ENCODE results near the gene INHBB. TPM values are rescaled to one million over a fixed set of nuclear protein-coding genes. Genes with fewer than 3 reads are reported as not detected.
"Not testable (repeated sequence)": the region's sequence is repeated elsewhere in the genome, so short reads cannot be mapped to it uniquely, and the experiment has no call there.

The INHBB gene
- total RNA-seq, 1 donor from 2014 or later = 1.0 TPM

DNA sequence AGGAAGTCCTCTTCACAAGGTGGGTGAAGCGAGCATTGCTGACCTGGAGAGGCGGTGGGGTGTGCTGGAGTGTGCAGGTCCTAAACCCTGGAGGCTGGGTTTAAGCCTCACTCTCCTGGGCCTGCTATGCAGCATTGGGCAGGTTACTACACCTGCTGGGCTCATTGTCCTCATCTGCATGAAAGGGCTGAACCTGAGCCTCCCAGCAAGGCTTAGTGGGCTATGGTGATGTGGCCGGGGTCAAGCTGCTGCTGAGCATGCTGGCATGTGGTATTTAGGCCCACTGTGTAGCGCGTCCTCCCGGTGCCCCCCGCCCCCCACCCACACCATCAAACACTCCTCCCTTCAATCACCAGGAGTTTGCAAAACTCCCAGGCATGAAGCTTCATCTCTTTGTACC lies 37.3 kb downstream of the INHBB start:
- no peak overlapping the region for H3K4me3 ChIP-seq (ENCODE audit: low read length in 3 of 3)
- no peaks in the 10 kb centered on the region for H3K36me3 ChIP-seq (ENCODE audit: control insufficient read depth in 3 of 3, insufficient read depth in 3 of 3, low read length in 3 of 3)
- H3K4me1 ChIP-seq (ENCODE audit: control insufficient read depth in 3 of 3, insufficient read depth in 3 of 3, low read length in 3 of 3) = peaks cover 0 to 4% (median 0%) of the 10 kb centered on the region in 3 donors
- peaks cover 0 to 16% (median 6%) of the 10 kb centered on the region in 3 donors for H3K27me3 ChIP-seq (ENCODE audit: control insufficient read depth in 3 of 3, insufficient read depth in 3 of 3, low read length in 3 of 3)
- H3K27ac ChIP-seq (ENCODE audit: low read depth, low read length) = no peak overlapping the region
- H3K9me3 ChIP-seq (ENCODE audit: control insufficient read depth in 3 of 3, low read length in 3 of 3) = no peaks in the 10 kb centered on the region
- H3K9ac ChIP-seq (ENCODE audit: low read depth in 1 of 3, low read length in 3 of 3) = no peak overlapping the region

DNA sequence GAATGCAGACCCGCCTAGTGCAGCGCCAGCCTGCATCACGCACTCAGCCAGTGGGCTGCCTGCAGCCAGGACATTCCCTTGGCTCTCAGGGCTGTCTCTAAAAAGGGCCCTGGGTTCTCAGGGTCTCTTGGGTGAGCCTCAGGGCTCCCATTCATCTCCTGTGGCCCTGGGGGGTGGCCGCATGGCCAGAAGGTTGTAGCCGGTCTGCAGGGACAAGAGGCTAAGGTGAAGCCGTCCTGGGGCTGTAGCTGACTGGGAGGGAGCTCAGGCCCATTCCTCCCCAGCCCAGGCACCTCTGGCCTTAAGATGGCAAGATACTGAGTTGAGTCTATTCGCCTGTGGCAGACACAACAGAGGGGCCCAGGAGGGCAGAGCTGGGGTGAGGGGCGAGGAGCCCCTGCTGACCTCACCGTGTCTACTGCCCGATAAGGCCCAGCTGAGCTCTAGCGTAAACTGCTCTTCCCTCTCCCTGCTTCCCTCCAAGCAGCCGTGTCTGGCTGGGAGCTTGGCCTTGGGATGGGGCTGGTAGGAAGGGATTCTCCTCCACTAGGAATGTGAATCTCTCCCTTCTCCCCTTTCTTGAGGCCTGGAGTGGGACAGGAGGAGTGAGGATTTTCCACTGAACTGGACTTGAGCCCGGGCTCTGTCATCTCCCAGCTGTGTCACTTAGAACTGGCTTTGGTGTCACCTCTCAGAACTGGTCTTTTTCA lies 37.9 kb downstream of the INHBB start:
- H3K4me1 ChIP-seq (ENCODE audit: control insufficient read depth in 3 of 3, insufficient read depth in 3 of 3, low read length in 3 of 3) = peaks cover 0 to 4% (median 0%) of the 10 kb centered on the region in 3 donors
- H3K4me3 ChIP-seq (ENCODE audit: low read length in 3 of 3) = no peak overlapping the region
- no peak overlapping the region for H3K9ac ChIP-seq (ENCODE audit: low read depth in 1 of 3, low read length in 3 of 3)
- no peak overlapping the region for H3K27ac ChIP-seq (ENCODE audit: low read depth, low read length)
- H3K36me3 ChIP-seq (ENCODE audit: control insufficient read depth in 3 of 3, insufficient read depth in 3 of 3, low read length in 3 of 3) = no peaks in the 10 kb centered on the region
- peaks cover 0 to 13% (median 5%) of the 10 kb centered on the region in 3 donors for H3K27me3 ChIP-seq (ENCODE audit: control insufficient read depth in 3 of 3, insufficient read depth in 3 of 3, low read length in 3 of 3)
- no peaks in the 10 kb centered on the region for H3K9me3 ChIP-seq (ENCODE audit: control insufficient read depth in 3 of 3, low read length in 3 of 3)

DNA sequence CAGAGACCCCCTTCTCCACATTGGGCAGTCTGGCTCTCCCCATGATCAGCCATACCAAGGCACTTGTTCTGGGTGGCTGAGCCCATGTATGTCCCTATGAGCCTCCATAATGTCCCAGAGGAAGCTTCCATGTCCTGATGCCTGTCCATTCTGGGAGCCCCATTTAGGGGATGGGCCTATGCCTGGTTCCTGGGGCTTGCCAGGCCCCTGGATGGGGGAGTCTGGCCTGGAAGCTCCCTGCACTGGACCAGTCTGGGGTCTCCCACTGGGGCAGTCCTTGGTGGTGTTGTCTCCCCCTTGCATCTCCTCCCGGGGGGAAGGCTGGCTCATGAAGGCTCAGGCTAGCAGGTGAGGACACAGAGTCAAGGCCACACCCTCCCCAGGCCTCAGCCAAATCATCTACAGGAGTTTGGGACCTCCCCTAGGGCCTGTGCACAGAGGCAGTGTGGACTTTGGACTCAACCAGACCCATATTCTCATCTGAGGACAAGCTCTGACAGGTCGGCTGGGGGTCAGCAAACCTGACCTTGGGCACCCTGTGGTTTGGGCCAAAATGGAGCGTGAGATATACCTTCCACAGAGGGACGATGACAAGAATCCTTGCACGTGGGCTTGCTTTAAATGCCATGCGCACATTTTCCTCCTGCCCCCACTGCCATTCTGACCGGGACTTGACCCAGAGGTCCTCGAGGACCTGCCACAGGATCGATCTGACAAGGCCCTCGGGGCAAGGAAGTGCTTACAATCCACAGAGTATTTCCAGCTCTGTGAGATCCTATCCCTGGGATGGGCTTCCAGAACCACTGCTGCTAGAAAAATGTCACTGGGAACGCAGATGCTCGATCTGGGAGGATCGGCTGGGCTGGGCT lies 38.8 kb downstream of the INHBB start:
- Histone ChIP-seq H3K27ac (ENCODE audit: low read depth, low read length) (no peak overlapping the region), H3K4me3 (ENCODE audit: low read length in 3 of 3) (no peak overlapping the region), H3K36me3 (ENCODE audit: control insufficient read depth in 3 of 3, insufficient read depth in 3 of 3, low read length in 3 of 3) (no peaks in the 10 kb centered on the region), H3K4me1 (ENCODE audit: control insufficient read depth in 3 of 3, insufficient read depth in 3 of 3, low read length in 3 of 3) (peaks cover 0 to 4% (median 0%) of the 10 kb centered on the region in 3 donors), H3K27me3 (ENCODE audit: control insufficient read depth in 3 of 3, insufficient read depth in 3 of 3, low read length in 3 of 3) (peaks cover 0 to 14% (median 4%) of the 10 kb centered on the region in 3 donors), H3K9me3 (ENCODE audit: control insufficient read depth in 3 of 3, low read length in 3 of 3) (no peaks in the 10 kb centered on the region), H3K9ac (ENCODE audit: low read depth in 1 of 3, low read length in 3 of 3) (no peak overlapping the region)

DNA sequence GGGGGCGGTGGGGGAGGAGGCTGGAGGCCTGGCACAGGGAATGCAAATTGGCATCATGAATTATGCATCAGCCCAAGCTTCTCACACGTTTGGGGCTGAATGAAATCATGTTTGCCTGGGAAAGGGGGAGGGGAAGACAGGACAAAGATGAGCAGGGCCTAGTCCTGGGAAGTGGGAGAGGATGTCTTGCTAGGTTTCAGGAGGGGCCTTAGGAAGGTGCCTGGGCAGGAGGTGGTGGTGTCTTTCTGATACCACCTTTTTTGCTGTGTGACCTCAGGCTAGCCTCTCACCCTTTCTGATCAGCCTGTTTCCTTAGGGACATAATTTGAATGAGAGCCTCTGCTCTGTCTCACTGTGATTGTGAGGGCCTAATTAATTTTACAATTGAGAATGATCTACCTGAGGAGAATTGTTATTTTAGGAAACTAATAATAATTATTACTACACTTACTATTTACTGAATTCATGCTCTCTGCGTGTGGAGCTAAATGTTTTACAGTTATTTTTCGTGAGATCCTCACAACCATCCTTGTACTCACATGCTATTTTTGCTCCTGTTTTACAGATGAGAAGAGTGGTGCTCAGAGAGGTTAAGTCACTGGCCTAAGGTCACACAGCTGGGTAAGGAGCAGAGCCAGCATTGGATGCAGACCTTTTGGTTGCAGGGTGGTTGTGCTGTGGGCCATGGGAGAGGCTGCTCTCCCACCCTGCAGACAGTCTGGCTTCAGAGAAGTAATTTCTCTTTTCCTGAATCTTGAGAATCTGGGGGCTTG lies 39.6 kb downstream of the INHBB start:
- no peak overlapping the region for H3K9ac ChIP-seq (ENCODE audit: low read depth in 1 of 3, low read length in 3 of 3)
- H3K4me3 ChIP-seq (ENCODE audit: low read length in 3 of 3) = no peak overlapping the region
- no peaks in the 10 kb centered on the region for H3K9me3 ChIP-seq (ENCODE audit: control insufficient read depth in 3 of 3, low read length in 3 of 3)
- no peaks in the 10 kb centered on the region for H3K36me3 ChIP-seq (ENCODE audit: control insufficient read depth in 3 of 3, insufficient read depth in 3 of 3, low read length in 3 of 3)
- H3K27ac ChIP-seq (ENCODE audit: low read depth, low read length) = no peak overlapping the region
- peaks cover 0 to 3% (median 0%) of the 10 kb centered on the region in 3 donors for H3K4me1 ChIP-seq (ENCODE audit: control insufficient read depth in 3 of 3, insufficient read depth in 3 of 3, low read length in 3 of 3)
- peaks cover 0 to 10% (median 9%) of the 10 kb centered on the region in 3 donors for H3K27me3 ChIP-seq (ENCODE audit: control insufficient read depth in 3 of 3, insufficient read depth in 3 of 3, low read length in 3 of 3)

DNA sequence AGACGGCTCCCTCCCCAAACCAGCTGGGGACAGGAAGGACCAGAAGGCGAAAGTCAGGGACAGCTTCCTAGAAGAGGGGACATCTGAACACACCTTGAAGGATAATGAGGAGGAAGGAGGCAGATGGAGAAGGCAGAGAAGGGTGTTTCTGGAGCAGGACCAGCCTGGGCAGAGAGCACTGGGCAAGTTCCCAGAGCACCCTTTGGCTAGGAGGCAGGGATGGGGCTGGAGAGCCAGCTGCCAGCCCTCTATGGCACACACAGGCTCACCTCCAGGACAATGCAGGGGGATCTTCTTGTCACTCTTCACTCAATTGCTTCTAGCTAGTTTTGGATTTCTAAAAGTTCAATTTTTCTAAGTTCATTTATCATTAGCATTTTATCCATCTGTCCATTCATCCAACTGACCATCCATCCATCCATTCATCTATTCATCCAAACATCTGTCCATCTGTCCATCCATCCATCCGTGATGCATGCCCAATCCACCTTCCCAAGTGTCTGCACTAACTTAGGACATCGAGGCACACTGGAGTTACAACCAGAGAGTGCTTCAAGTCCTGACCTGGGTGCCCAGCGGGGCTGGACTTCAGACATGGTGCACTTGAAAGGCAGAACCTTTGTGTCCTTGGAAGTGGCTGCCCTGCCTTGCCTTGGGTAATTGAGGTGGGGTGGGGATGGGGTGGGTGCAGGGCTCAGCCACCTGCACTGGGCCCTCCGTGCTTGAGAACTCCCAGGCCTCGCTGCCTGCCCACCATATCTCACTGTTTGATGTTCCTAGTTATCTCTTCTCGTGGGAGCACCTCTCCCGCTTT lies 42.5 kb downstream of the INHBB start:
- H3K27me3 ChIP-seq (ENCODE audit: control insufficient read depth in 3 of 3, insufficient read depth in 3 of 3, low read length in 3 of 3) = peaks cover 0 to 10% (median 9%) of the 10 kb centered on the region in 3 donors
- H3K9me3 ChIP-seq (ENCODE audit: control insufficient read depth in 3 of 3, low read length in 3 of 3) = no peaks in the 10 kb centered on the region
- H3K4me3 ChIP-seq (ENCODE audit: low read length in 3 of 3) = no peak overlapping the region
- no peak overlapping the region for H3K27ac ChIP-seq (ENCODE audit: low read depth, low read length)
- H3K9ac ChIP-seq (ENCODE audit: low read depth in 1 of 3, low read length in 3 of 3) = no peak overlapping the region
- H3K4me1 ChIP-seq (ENCODE audit: control insufficient read depth in 3 of 3, insufficient read depth in 3 of 3, low read length in 3 of 3) = no peaks in the 10 kb centered on the region
- no peaks in the 10 kb centered on the region for H3K36me3 ChIP-seq (ENCODE audit: control insufficient read depth in 3 of 3, insufficient read depth in 3 of 3, low read length in 3 of 3)

DNA sequence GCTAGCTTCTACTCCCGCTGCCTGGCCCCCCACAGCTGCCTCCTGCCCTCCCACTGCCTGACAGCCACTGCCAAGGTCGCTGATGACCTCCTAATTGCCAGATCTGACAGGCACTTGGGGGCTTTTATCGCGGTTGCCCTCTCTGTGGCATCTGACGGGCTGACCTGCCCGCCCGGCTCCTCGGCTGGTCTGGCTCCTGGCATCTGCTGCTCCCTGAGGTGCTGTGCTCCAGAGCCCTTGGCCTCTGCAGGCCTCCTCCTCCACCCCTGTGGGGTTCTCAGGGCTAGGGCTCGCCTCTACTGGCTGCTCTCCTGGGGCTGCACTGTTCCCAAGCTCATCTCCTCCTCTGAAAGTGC lies 43.1 kb downstream of the INHBB start:
- Histone ChIP-seq H3K27ac (ENCODE audit: low read depth, low read length) (no peak overlapping the region), H3K4me1 (ENCODE audit: control insufficient read depth in 3 of 3, insufficient read depth in 3 of 3, low read length in 3 of 3) (no peaks in the 10 kb centered on the region), H3K9me3 (ENCODE audit: control insufficient read depth in 3 of 3, low read length in 3 of 3) (no peaks in the 10 kb centered on the region), H3K9ac (ENCODE audit: low read depth in 1 of 3, low read length in 3 of 3) (no peak overlapping the region), H3K4me3 (ENCODE audit: low read length in 3 of 3) (no peak overlapping the region), H3K36me3 (ENCODE audit: control insufficient read depth in 3 of 3, insufficient read depth in 3 of 3, low read length in 3 of 3) (no peaks in the 10 kb centered on the region), H3K27me3 (ENCODE audit: control insufficient read depth in 3 of 3, insufficient read depth in 3 of 3, low read length in 3 of 3) (peaks cover 0 to 9% (median 6%) of the 10 kb centered on the region in 3 donors)

DNA sequence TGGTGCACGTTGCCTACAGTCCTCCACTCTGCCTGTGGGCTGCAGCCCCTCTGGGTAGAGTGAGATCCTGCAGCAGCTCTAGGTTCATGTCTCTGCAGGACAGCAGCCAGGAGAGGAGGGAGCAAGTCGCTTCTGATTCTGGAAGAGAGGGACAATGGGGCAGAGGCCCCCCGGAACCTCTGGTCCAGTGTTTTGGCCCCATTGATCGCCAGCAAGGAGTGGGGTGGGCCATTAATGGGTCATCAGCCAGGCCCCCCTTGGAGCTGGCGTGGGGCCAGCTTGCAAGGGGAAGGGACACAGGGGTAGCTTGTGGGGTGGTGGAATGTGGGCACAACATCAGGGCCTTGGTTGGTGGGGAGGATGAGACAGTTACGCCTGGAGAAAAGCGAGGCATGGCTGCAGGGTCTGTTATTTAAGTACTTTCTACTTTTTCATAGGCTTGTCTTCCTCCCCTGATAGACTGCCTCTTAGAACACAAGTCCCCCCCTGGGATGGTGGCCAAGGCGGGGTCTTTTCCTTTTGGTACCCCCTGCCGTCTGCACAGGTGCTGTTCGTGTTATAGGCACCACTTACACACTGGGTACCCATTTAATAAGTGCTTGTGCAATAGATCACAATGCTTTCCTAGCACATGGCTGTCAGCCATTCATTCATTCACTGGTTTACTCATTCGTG lies 44.6 kb downstream of the INHBB start:
- Histone ChIP-seq H3K36me3 (ENCODE audit: control insufficient read depth in 3 of 3, insufficient read depth in 3 of 3, low read length in 3 of 3) (no peaks in the 10 kb centered on the region), H3K27me3 (ENCODE audit: control insufficient read depth in 3 of 3, insufficient read depth in 3 of 3, low read length in 3 of 3) (peaks cover 0 to 11% (median 6%) of the 10 kb centered on the region in 3 donors), H3K9ac (ENCODE audit: low read depth in 1 of 3, low read length in 3 of 3) (no peak overlapping the region)

DNA sequence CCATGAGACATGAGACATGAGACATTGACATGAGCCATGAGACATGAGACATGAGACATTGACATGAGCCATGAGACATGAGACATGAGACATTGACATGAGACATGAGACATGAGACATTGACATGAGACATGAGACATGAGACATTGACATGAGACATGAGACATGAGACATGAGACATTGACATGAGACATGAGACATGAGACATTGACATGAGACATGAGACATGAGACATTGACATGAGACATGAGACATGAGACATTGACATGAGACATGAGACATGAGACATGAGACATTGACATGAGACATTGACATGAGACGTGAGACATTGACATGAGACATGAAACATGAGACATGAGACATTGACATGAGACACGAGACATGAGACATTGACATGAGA lies 45.4 kb downstream of the INHBB start:
- not testable (repeated sequence) for H3K36me3 ChIP-seq (ENCODE audit: control insufficient read depth in 3 of 3, insufficient read depth in 3 of 3, low read length in 3 of 3); H3K27ac ChIP-seq (ENCODE audit: low read depth, low read length); H3K4me1 ChIP-seq (ENCODE audit: control insufficient read depth in 3 of 3, insufficient read depth in 3 of 3, low read length in 3 of 3); H3K4me3 ChIP-seq (ENCODE audit: low read length in 3 of 3); H3K9me3 ChIP-seq (ENCODE audit: control insufficient read depth in 3 of 3, low read length in 3 of 3); H3K9ac ChIP-seq (ENCODE audit: low read depth in 1 of 3, low read length in 3 of 3)
- peaks cover 0 to 19% (median 5%) of the 10 kb centered on the region in 3 donors for H3K27me3 ChIP-seq (ENCODE audit: control insufficient read depth in 3 of 3, insufficient read depth in 3 of 3, low read length in 3 of 3)

More for the DNA sequence above, 44.6 kb downstream of the INHBB start:
- no peak overlapping the region for H3K4me3 ChIP-seq (ENCODE audit: low read length in 3 of 3)
- no peaks in the 10 kb centered on the region for H3K4me1 ChIP-seq (ENCODE audit: control insufficient read depth in 3 of 3, insufficient read depth in 3 of 3, low read length in 3 of 3)
- H3K9me3 ChIP-seq (ENCODE audit: control insufficient read depth in 3 of 3, low read length in 3 of 3) = no peaks in the 10 kb centered on the region
- no peak overlapping the region for H3K27ac ChIP-seq (ENCODE audit: low read depth, low read length)

Data from skeletal muscle tissue (tissue), 4 donors.